HuH-7 (cell line): ENCODE data around the gene ZDHHC14.
"Not testable (repeated sequence)": the region's sequence is repeated elsewhere in the genome, so short reads cannot be mapped to it uniquely, and the experiment has no call there.

Experiments
- DNase-seq: peaks from one replicate; pipeline ENCODE4 v3.0.0; 2011; ENCODE audit warnings: low spot score

ZDHHC14 gene

DNA sequence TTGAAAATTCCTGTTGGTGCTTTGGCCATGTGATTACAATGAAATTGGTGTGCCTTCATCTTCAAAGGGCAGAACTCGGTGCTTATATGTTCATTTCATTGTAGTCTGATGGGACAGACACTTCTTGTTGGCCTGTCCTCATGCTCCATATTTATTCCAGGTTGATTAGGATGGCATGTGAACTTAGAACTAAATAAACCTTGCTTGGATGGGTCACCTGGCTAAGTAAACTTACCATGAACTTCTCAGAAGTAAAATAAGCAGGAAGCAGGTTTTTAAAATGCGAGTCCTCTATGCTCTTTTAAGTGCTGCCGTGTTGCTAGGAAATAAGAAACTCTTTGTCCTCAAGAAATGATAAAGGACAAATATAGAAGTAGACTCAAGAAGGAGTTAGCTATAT is 26.7 kb downstream of the ZDHHC14 start:
- no peak for DNase-seq

DNA sequence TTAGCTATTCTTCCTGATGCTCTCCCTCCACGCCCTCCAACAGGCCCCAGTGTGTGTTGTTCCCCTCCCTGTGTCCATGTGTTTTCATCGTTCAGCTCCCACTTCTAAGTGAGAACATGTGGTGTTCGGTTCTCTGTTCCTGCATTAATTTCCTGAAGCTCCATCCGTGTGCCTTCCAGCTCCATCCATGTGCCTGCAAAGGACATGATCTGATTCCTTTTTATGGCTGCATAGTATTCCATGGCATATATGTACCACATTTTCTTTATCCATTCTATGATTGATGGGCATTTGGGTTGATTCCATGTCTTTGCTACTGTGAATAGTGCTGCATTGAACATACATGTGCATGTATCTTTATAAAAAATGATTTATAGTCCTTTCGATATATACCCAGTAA is 27.4 kb downstream of the ZDHHC14 start:
- not testable (repeated sequence) for DNase-seq

DNA sequence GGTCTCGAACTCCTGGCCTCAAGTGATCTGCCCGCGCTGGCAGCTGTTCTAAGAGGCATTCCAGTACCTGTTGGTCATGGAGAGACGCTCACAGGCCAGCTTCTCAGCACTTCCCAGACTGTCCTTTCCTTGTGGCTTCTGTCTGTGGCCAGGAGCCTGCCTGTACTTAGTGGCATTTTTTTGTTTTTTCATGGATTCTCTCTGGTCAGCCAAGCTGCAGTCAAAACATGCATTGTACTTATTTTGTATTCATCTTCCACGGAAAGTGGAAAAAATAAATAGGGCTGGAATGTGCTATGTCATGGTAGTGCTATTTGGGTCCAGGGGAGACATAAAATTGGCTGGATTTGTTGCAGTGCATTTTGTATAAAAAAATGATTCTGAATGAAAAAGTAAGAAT is 29.1 kb downstream of the ZDHHC14 start:
- DNase-seq = no peak

DNA sequence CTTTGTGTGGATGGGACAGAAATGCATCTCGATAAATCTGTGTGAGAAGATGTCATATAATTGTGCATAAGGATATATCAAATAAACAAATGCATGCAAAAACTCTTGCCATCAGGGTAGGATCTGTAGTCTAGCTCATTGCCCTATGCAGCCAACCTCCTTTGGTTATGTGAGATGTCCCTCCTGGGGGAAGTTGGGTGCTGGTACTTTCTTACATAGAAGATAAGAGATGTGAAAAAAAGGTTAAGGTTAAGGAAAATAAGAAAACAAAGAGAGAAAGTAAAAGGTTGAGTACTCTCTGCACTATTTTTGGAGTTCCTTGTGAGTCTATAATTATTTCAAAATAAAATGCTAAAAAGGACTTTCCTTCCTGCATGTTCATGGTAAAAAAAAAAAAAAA is 30.4 kb downstream of the ZDHHC14 start:
- no peak for DNase-seq

DNA sequence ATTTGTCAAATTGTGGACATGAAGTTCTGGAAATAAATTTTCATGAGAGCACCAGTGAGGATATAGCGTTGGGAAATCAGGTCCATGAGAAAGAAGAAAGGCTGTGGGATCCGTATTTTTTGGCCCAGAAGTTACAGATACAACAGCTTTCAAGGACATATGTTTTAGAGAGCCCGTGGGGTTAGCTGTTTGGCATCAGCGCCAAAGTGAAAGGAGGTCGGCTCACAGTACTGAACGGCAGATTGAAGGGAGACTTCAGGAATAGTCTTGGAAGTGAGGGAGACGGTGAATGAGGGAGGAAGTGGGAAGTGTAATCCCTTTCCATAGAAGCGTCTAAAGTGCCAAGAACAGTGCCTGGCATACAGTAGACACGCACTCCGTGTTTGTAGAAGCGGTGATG is 31.8 kb downstream of the ZDHHC14 start:
- no peak for DNase-seq

DNA sequence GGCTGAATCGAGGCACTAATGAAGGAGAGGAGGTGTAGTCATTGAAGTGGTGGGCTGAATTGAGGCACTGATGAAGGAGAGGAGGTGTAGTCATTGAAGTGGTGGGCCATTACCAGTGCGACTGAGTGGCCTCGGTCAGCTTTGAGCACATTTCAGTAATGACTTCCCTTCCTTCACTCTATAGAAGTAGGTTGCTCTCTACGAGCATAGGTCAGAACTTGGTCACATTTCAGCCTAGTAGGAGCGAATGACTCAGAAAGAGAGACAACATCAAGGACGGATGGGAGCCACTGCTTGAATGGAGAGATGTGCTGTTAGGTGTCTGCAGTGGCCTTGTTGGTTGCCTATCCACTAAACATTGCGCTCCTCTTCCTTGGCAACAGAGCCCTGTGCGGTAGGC is 39.5 kb downstream of the ZDHHC14 start:
- no peak for DNase-seq

DNA sequence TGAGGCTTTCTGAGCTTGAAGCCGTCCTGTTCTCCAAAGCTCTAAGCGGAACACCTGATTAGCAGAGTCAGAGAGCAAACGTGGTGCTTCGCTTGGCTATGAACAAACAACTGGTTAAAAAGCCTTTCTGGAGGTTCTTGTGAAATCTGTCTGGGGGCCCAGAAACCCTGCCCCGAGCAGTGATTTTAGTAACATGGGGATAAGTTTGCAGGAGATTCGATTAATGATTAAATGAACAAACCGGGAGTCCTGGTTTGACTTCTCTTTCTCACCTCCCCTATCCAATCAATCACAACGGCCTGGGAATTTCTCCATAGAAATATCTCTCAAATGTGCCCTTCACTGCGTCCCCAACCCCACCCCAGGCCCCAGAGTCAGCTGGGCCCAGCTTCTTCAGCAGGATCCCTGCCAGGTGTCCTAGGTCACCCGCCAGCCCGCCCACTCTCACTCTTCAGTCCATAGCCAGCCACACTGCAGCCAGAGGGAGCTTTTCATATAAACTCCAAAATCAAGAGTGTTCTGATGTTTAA is 43.6 kb downstream of the ZDHHC14 start:
- DNase-seq = peak; percentile 66

DNA sequence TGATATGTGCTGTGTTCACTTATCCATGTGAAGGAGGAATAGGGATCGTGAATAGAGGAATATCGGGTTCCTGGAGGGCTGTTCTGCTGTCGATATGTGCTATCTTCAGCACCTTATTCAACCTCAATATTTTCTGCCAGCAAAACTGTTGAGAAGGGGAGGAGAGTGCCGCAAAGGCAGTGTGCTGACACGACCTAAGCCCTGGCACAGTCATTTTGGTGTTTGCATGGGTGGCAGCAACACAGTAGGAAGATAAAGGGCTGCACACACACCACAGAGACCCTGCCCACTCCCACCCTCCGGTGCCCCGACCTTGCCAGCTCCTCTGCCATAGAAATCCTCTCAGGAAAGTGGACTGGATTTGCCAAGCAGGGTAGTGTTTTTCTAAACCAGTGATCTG is 47.0 kb downstream of the ZDHHC14 start:
- DNase-seq = no peak

DNA sequence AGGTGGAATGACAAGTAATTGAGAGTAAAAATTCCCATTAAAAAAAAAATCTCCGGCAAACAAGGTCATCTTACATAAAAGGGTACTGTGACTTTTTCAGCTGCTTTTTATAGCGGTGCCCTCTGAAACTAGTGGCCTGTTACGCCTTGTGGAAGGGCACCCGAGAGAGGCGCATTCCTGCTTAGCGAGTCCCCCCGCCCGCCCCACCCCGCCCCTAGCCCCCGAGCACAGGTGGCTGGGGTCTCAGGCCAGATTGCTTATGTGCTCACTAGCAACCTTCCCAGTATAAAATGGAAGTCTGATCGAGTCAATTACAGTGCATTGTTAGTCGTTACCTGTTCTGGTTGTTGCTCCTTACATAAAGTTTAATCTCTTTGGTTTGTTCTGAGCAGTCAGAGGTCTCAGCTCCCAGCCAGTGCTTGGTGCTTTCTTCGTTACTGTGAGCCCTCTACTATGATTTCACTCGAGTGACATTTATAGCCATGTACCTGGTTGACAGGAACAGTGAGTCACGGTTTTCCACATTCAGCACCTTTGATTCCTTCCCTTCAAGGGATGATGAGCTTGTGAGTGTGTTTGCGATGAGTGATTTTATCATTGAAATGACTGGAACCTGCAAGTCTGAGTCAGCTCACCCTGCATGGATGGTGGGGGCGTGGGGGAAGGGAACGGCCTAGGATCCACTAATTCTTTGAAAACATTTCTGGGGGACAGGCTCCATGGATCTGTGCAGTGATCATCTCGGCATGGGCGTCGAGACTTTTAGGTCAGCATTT is 47.6 kb downstream of the ZDHHC14 start:
- DNase-seq = no peak

DNA sequence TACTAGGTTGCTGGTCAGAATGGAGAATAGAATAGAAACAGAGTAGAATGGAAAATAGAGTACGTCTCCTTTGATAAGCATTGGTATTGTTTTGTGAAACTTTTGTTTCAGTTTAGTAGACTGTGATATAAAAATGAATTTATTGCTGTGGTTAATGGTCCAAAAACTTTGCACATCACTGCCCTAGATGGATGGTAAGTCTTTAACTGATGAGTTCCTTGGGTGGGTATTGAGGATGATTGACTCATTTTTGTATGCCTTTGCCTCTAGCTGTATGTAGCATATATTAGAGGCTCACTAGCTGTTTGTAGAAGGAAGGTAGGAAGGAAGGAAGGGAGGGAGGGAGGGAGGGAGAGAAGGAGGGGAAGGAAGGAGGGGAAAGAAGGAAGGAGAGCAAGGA is 48.3 kb downstream of the ZDHHC14 start:
- DNase-seq = no peak

DNA sequence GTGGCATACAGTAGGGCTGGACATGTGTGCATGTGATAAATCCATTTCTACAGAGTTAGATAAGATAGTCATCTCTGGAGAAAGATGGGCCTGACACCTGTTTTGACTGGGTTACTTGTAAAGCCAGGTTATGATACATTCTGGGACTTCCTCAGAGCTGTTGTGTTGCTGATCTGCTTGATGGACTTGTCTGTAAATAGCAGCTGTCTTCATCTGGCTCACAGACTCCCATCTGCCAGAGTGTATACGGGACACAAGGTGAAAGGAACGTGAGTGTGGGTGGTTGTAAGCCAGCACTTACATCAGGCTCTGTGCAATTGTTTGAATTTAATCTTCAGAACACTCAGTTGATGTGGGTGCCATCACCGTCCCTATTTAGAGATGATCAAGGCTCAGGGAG is 49.8 kb downstream of the ZDHHC14 start:
- DNase-seq = no peak

DNA sequence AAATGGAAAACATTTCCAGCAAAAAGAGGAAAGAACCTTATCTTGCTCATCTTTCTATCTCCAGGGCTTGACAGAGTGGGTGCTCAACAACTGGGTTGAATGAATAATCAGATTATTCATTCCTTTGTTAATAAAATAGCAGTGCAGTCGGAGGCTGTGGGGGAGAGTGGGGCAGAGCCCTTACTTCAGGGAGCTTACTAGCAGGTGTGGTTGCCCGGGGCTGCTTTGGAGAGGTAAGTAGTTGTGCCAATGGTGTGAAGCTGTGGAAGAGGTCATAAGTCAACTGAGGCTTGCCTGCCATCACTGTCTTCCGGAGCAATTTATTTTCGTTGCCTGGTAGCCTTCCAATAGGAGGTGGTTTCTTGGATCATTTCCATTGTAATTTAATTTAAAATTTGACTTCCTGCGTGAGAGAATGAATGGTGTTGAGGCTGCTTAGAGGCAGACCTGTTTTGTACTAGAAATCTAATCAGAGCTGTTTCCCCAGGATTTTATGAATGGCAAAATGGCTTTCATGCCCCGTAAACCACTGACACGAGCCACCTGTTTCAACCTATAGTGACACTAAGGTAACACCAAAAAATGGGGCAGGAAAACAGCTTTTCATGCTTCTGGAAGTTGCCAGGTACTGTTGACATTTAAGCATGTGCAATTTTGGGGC is 51.4 kb downstream of the ZDHHC14 start:
- DNase-seq = no peak

DNA sequence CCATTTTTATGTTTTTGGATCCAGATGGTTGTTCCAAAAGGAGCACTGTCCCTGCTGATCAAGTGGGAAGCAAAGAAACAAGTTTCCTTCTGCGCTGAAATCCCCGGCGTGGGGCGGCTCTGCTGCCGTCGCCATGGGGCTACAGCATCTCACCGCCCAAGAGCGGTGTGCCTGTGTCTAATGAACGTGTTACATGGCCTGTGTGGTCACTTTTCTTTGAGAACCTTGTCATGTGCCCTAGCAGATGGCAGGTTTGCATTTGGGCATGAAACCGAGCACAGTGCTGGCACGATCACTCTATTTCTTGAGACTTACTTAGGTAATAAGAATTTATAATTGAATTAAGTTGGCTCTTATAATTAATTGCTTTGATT is 51.9 kb downstream of the ZDHHC14 start:
- DNase-seq = no peak

DNA sequence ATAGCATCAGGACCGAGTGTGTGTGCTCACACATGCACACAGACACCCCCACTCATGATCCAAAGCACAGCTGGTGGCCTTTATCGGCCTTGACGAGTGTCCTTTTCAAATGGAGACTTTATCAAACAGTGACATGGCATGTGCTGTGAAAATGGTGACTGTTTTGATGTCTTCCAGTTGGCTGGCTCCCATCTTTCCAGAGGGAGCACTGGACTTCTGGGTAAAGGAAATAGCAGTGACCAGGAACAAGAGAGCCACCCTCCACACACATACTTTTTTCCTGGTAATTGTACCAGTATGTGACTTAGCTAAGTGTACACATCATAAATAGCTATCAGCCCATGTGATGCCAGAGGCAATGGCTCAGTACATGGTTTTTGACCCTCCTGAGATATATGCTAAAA is 52.7 kb downstream of the ZDHHC14 start:
- DNase-seq = no peak

DNA sequence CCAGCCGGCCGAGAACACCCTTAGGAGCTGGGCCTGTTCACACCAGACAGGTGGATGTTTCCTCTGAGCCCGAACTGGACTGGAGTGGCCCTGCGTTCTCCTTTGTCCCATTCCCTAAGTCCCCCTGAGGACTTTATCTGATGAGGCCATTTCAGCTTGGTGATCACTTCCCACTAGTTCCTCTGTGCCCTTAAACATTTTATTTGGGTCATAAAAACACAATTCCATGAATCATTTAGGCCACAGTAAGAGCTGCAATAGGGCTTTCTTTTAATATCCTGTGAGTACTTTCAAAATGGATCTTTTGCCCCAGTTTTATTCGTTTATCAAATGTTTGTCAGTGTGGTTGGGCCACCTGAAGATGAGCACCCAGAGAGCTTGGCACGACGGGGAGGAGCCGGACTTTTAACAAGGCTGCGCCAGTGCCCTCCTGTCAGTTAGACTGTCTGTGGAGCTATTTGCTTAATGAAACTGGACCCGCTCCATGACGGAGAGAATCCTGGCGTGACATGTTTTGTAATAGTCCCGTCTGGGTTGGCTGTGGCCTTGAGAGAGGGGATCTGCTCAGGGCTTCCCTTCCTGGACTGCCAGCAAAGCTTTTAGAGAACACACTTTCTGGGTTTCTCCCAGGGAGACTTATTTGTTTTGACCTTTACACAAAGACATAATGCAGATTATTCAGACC is 53.5 kb downstream of the ZDHHC14 start:
- DNase-seq = no peak

DNA sequence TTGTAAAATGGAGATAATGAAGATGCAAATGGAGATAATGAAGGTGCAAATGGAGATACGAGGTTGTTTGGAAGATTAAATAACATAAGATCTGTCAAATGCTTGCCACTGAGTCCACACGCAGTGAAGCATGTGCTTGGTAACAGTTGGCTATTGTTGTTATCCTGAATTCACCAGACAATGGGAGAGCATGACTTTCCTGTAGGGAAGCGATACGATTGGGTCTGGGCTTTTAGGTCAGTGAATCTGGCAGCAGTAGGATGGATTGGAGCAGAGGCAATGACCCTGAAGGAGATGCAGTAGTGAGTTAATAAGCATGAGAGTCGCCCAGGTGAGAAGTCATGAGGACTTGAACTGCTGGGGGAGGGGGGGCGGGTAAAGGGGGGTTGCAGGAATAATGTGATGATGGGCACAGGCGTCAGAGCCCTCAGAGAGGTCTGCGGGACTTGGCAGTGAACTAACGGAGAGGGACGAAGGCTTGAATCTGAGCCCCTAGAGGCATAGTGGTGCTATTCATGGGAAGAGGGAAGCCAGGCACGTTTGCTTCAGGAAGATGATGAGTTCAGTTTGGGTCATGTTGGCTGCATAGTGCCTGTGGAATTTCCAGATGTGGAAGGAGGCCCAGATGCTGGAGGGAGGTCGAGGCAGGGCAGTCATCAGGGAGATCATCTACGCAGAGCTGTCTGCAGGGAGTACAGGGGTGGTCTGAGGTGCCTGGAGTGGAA is 55.4 kb downstream of the ZDHHC14 start:
- no peak for DNase-seq

DNA sequence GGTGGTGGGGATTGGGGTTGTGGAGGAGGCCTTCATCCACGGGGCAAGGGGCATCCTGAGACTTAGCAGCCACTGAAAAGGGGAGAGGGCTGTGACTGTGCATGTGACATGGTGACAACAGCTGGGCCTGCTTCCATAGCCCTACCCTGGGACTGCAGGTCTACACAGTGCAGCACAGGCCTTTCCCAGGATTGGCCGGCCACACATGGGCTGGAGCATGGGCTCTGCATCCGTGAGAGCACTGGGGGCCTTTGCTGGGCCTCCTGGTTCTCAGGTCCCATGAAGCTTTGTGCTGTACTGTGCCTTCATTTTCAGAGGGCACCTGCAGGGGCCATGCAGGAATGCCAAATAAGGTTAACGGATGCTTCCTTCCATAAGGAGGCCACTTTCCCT is 56.0 kb downstream of the ZDHHC14 start:
- no peak for DNase-seq

DNA sequence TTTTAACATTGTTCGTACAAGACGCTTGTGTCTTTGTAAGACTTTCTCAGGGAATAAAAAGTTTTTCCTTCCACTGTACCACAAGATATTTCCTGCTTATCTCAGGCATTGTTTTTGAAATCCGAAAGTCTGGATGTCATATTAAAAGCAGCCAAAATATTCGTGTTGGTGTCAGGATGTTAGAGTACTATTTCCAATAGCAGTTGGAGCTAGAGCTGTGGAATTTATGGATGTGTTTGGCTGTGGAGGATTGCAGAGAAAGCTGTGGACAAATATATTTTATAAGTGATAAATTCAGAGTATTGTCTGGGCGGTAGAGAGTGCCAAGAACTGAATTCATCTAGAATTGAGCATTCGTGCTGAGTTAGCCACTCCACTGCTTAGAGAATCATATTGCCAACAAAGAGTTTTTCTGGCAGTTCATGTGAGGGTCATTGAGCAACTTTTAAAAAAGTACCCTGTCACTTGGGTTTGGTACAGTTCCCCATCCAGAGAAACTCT is 57.7 kb downstream of the ZDHHC14 start:
- no peak for DNase-seq

DNA sequence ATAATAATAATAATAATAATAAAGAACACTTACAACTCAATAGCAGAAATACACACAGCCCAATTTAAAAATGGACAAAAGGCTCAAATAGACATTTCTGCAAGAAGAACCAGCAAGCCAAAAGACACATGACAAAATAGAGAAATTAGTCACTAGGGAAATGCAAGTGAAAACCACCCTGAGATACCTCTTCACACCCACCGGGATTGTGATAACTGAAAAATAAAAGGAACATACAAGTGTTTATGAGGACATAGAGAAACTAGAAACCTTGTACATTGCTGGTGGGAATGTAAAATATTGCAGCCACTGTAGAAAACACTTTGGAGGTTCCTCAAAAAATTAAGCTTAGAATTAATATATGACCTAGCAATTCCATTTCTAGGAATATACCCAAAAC is 59.2 kb downstream of the ZDHHC14 start:
- no peak for DNase-seq

DNA sequence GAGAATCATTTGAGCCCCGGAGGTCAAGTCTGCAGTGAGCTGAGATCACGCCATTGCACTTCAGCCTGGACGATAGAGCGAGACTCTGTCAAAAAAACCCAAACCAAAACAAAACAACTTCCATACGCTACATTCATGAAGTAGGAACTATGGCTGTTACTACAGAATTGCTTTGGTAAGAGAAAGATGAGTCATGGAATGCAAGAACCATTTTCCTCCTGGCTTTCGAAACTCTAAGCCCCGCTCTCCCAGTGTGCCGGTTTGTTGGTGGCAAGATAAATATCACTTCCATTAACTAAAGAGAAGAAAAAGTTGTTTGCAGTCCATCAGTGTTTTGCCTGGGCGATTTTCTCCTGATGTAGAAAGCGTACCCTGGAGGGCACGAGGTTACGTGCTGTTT is 61.3 kb downstream of the ZDHHC14 start:
- DNase-seq = no peak

DNA sequence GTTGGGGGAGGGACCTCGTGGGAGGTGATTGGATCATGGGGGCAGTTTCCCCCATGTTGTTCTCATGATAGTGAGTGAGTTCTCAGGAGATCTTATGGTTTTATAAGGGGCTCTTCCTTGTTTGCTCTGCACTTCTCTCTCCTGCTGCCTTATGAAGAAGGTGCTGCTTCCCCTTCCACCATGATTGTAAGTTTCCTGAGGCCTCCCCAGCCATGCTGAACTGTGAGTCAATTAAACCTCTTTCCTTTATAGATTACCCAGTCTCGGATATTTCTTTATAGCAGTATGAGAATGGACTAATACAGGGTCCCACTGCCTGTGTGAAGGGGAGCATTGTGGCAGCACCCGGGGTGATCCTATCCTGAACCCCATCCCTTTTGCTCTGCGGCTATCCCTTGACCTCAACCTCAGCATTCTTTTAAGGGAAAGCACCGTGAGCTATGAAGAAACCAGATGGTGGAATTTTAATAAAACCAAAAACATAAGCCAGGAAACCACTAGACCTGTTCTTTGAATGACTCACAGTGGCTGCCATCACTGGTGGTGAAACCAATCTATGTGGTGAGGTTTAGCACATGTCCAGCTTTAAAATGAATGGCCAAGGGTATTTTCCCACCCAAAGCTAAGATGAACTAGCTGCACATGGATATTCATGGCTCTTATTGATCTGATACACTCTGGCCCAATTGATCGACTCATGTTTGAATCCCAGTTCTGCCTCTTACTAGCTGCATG is 62.2 kb downstream of the ZDHHC14 start:
- no peak for DNase-seq
